Posterior cingulate gyrus (tissue), 11 donors: ENCODE measurements around the gene MCF2L2.
"Not testable (repeated sequence)": the region's sequence is repeated elsewhere in the genome, so short reads cannot be mapped to it uniquely, and the experiment has no call there.

Source experiments
- DNase-seq, 10 donors: peaks; one replicate each; pipeline versions ENCODE4 v3.0.0 to v3.0.0-alpha.2; 2020 to 2021; ENCODE audit warnings: mixed read lengths in 3 of 10
- intact Hi-C: fragments of 100-400 bp; cut with DNase I; formaldehyde crosslinking; loops from one replicate; pipeline ENCODE4 v1.15.1; 2023

MCF2L2 gene

GRCh38 chr3:183444748-183445147, 16.3 kb upstream of the MCF2L2 start:
- no peak for DNase-seq
- intact Hi-C loops = no loop called here

- no peak for DNase-seq
- intact Hi-C loops = no loop called here
These were observed 15.3 kb upstream of the MCF2L2 start for GRCh38 chr3:183443395-183444385.

- DNase-seq = no peak
- intact Hi-C loops = no loop called here
These were observed 14.6 kb upstream of the MCF2L2 start for GRCh38 chr3:183442994-183443393.

GRCh38 chr3:183440521-183440920, 12.1 kb upstream of the MCF2L2 start:
- intact Hi-C loops = not testable (repeated sequence)

GRCh38 chr3:183439515-183439914, 11.1 kb upstream of the MCF2L2 start:
- DNase-seq = no peak
- intact Hi-C loops = no loop called here

More at GRCh38 chr3:183440521-183440920, 12.1 kb upstream of the MCF2L2 start:
- not testable (repeated sequence) for DNase-seq

- DNase-seq = no peak
- intact Hi-C loops = no loop called here
These were observed 10.3 kb upstream of the MCF2L2 start for GRCh38 chr3:183438735-183439134.

GRCh38 chr3:183437666-183438564, 9.5 kb upstream of the MCF2L2 start:
- DNase-seq = no peak
- intact Hi-C loops = no loop called here

GRCh38 chr3:183437061-183437460, 8.6 kb upstream of the MCF2L2 start:
- intact Hi-C loops = no loop called here
- no peak for DNase-seq

- no peak for DNase-seq
- intact Hi-C loops = no loop called here
These were observed 7.2 kb upstream of the MCF2L2 start for GRCh38 chr3:183435661-183436060.

- intact Hi-C loops = no loop called here
- DNase-seq = no peak
These were observed 6.6 kb upstream of the MCF2L2 start for GRCh38 chr3:183434992-183435391.

GRCh38 chr3:183434503-183434902, 6.1 kb upstream of the MCF2L2 start:
- no peak for DNase-seq

GRCh38 chr3:183430325-183430957, 2.0 kb upstream of the MCF2L2 start:
- DNase-seq = no peak
- intact Hi-C loops = no loop called here

More at GRCh38 chr3:183434503-183434902, 6.1 kb upstream of the MCF2L2 start:
- intact Hi-C loops = no loop called here

- intact Hi-C loops = no loop called here
- DNase-seq = peak; percentile 59 to 97 (median 78)
These were observed 458 bp downstream of the MCF2L2 start for GRCh38 chr3:183427876-183428446.

- intact Hi-C loops = no loop called here
- DNase-seq = peak in 7 of 10 donors; percentile 12 to 86 (median 36)
These were observed 1.1 kb downstream of the MCF2L2 start for GRCh38 chr3:183427196-183427875.

GRCh38 chr3:183418807-183419206, 9.6 kb downstream of the MCF2L2 start:
- DNase-seq, intact Hi-C loops: not testable (repeated sequence)

GRCh38 chr3:183411216-183411922, 17.1 kb downstream of the MCF2L2 start:
- no peak for DNase-seq

GRCh38 chr3:183410759-183411158, 17.7 kb downstream of the MCF2L2 start:
- no peak for DNase-seq
- intact Hi-C loops = no loop called here

More at GRCh38 chr3:183411216-183411922, 17.1 kb downstream of the MCF2L2 start:
- intact Hi-C loops = no loop called here

GRCh38 chr3:183410280-183410679, 18.1 kb downstream of the MCF2L2 start:
- DNase-seq = no peak
- intact Hi-C loops = no loop called here

- DNase-seq = no peak
- intact Hi-C loops = no loop called here
These were observed 19.2 kb downstream of the MCF2L2 start for GRCh38 chr3:183409219-183409618.
